ENCODE results near the gene BTN1A1. TPM values are rescaled to one million over a fixed set of nuclear protein-coding genes. Genes with fewer than 3 reads are reported as not detected.

Gene BTN1A1
- total RNA-seq, 1 donor from 2014 or later = not detected

- H3K4me3 ChIP-seq = no peak overlapping the region
- Mint-ChIP-seq H3K9me3 (peaks cover 6% of the 10 kb centered on the region), H3K27ac (no peak overlapping the region), H3K36me3 (peaks cover 4% of the 10 kb centered on the region), H3K4me1 (peaks cover 29% of the 10 kb centered on the region), H3K27me3 (ENCODE audit: insufficient read depth, low read depth) (peaks cover 14% of the 10 kb centered on the region), H3K4me3 (no peak overlapping the region)
- TF ChIP-seq EZH2phosphoT487 (IDR thresholded peaks at IDR 0.05) (no peak), EZH2 (IDR thresholded peaks at IDR 0.05) (no peak), CTCF (IDR thresholded peaks at IDR 0.05) (no peak)
- H4K20me1 ChIP-seq (ENCODE audit: low read depth) = no peaks in the 10 kb centered on the region
- H3K9me3 ChIP-seq (ENCODE audit: low read depth) = no peaks in the 10 kb centered on the region
- peaks cover 17% of the 10 kb centered on the region for H3K4me1 ChIP-seq
- H3K9ac ChIP-seq = no peak overlapping the region
- peaks cover 21% of the 10 kb centered on the region for H3F3A ChIP-seq (ENCODE audit: low read depth)
- no peak overlapping the region for H3K27ac ChIP-seq
- H3K4me2 ChIP-seq = no peak overlapping the region
- no peaks in the 10 kb centered on the region for H3K36me3 ChIP-seq
- H2AFZ ChIP-seq (replicated peaks) = no peak overlapping the region
- no peak for DNase-seq (ENCODE audit: low spot score)
- peaks cover 19% of the 10 kb centered on the region for H3K79me2 ChIP-seq (ENCODE audit: low read depth)
- H3K27me3 ChIP-seq = no peaks in the 10 kb centered on the region
These were observed 19.3 kb downstream of the BTN1A1 start for GRCh38 chr6:26519359-26519758.

- no peak for DNase-seq (ENCODE audit: low spot score)
- H3K4me3 Mint-ChIP-seq = peak overlapping the region; percentile 85
- Histone ChIP-seq H3K27ac (no peak overlapping the region), H4K20me1 (ENCODE audit: low read depth) (no peaks in the 10 kb centered on the region), H3K4me2 (peak overlapping the region; percentile 73), H3K4me3 (peak overlapping the region; percentile 67), H2AFZ (replicated peaks) (peak overlapping the region; percentile 96), H3K4me1 (peaks cover 17% of the 10 kb centered on the region), H3K9ac (no peak overlapping the region), H3K79me2 (ENCODE audit: low read depth) (peaks cover 27% of the 10 kb centered on the region), H3K27me3 (no peaks in the 10 kb centered on the region), H3K36me3 (no peaks in the 10 kb centered on the region), H3K9me3 (ENCODE audit: low read depth) (no peaks in the 10 kb centered on the region), H3F3A (ENCODE audit: low read depth) (peaks cover 21% of the 10 kb centered on the region)
- H3K27ac Mint-ChIP-seq = peak overlapping the region; percentile 76
- H3K27me3 Mint-ChIP-seq (ENCODE audit: insufficient read depth, low read depth) = peaks cover 14% of the 10 kb centered on the region
- peaks cover 29% of the 10 kb centered on the region for H3K4me1 Mint-ChIP-seq
- peaks cover 4% of the 10 kb centered on the region for H3K36me3 Mint-ChIP-seq
- no peak for TF ChIP-seq CTCF (IDR thresholded peaks at IDR 0.05)
- no peak for TF ChIP-seq EZH2phosphoT487 (IDR thresholded peaks at IDR 0.05)
- TF ChIP-seq EZH2 (IDR thresholded peaks at IDR 0.05) = no peak
- peaks cover 6% of the 10 kb centered on the region for H3K9me3 Mint-ChIP-seq
These were observed 20.2 kb downstream of the BTN1A1 start for GRCh38 chr6:26520237-26520849.

- Histone ChIP-seq H3K36me3 (no peaks in the 10 kb centered on the region), H3K9me3 (ENCODE audit: low read depth) (no peaks in the 10 kb centered on the region), H4K20me1 (ENCODE audit: low read depth) (no peaks in the 10 kb centered on the region), H3K27ac (peak overlapping the region; percentile 59), H3K27me3 (no peaks in the 10 kb centered on the region), H3K4me1 (peaks cover 17% of the 10 kb centered on the region), H2AFZ (replicated peaks) (peak overlapping the region; percentile 64), H3K9ac (no peak overlapping the region), H3K79me2 (ENCODE audit: low read depth) (peaks cover 27% of the 10 kb centered on the region), H3K4me2 (peak overlapping the region; percentile 81), H3F3A (ENCODE audit: low read depth) (peaks cover 21% of the 10 kb centered on the region), H3K4me3 (peak overlapping the region; percentile 67)
- H3K27me3 Mint-ChIP-seq (ENCODE audit: insufficient read depth, low read depth) = peaks cover 12% of the 10 kb centered on the region
- H3K27ac Mint-ChIP-seq = peak overlapping the region; percentile 70
- peaks cover 29% of the 10 kb centered on the region for H3K4me1 Mint-ChIP-seq
- peak overlapping the region; percentile 86 for H3K4me3 Mint-ChIP-seq
- no peak for TF ChIP-seq EZH2phosphoT487 (IDR thresholded peaks at IDR 0.05)
- no peak for TF ChIP-seq CTCF (IDR thresholded peaks at IDR 0.05)
- no peak for TF ChIP-seq EZH2 (IDR thresholded peaks at IDR 0.05)
- H3K36me3 Mint-ChIP-seq = peaks cover 4% of the 10 kb centered on the region
- H3K9me3 Mint-ChIP-seq = peaks cover 6% of the 10 kb centered on the region
- peak; percentile 93 for DNase-seq (ENCODE audit: low spot score)
These were observed 20.9 kb downstream of the BTN1A1 start for GRCh38 chr6:26520850-26521599.
